Activated CD8-positive, alpha-beta memory T cell treated with anti-CD3 and anti-CD28 coated beads for 1 hour (primary cell): ENCODE data around the gene FNIP2.
"Not testable (repeated sequence)": the region's sequence is repeated elsewhere in the genome, so short reads cannot be mapped to it uniquely, and the experiment has no call there.

Source experiments
- DNase-seq, 2 donors: peaks; one replicate each; pipeline ENCODE4 v3.0.0-alpha.2; 2020; ENCODE audit warnings: low read depth in 1 of 2; ENCODE audit errors: extremely low read depth in 1 of 2

The FNIP2 gene

DNA sequence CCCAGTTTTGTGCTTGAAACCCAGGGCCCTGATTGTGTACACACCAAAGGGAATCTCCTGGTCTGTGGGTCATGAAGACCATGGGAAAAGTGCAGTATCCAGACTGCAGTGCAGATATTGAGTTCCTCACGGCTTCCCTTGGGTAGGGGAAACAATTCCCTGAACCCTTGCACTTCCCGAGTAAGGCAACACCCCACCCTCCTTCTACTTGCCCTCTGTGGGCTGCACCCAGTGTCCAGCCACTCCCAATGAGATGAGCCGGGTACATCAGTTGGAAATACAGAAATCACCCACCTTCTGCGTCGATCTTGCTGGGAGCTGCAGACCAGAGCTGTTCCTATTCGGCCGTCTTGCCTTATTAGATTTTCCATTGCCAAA is 134.2 kb downstream of the FNIP2 start:
- DNase-seq: no peak

DNA sequence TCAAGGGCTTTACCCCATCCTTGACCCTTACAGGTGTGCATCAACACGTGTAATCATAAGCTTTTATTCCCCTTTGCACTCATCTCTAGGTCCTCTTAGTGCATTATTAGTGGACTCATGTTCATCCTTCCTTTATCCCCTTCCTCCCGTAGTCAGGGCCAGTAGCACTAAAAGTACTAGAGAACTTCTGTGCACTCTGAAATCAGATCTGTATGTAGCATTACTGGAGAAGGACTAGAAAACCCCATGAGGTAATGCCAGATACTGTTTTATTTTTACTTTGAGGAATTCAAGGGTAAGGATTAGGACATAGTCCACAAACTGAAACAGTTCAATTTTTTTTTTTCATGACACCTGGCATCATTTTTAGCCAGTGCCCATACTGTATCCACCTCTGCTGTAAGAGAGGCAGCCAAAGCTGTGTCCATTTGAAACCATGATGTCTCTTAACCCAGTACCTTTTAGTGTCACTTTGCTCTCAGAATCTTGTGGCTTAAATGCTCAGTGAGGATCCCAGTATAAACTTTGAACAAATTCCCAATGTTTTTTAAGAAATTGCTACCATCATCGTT is 134.7 kb downstream of the FNIP2 start:
- DNase-seq: no peak

DNA sequence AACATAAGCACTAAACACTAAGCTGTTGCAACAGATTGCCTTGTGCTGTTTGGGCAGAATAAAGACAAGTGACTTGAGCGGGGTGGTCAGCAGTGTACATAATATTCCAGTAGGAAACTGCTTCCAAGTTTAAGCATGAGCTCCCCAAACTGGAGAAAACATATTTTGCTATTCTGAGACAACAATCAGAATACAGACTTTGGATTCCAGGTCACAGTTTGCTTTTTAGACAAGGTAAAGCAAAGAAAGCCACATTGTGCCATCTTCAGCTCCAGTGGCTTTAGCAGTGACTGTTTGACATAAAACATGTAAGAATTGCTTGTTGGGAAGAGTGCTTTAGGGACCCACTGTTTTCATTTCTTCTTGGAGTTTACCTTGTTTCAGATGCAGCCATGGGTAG is 136.0 kb downstream of the FNIP2 start:
- no peak for DNase-seq

DNA sequence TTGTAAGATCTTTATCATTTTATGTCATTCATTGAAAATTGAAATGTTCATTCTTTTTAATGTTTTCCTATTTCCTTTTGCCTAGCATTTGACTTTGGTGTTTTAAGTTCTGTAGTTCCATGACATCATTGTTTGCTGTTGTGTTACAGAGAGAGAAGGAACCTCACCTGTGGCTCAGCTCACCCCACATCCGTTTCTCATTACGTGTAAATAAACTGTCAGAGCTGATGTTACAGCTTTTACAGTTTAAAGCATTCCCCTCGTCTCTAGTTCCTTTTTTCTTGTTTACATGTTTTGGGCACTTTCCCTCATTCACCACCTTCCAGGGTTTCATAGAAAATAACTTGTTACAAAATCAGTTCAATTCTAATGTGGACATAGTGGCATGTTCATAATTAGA is 137.2 kb downstream of the FNIP2 start:
- DNase-seq: no peak

DNA sequence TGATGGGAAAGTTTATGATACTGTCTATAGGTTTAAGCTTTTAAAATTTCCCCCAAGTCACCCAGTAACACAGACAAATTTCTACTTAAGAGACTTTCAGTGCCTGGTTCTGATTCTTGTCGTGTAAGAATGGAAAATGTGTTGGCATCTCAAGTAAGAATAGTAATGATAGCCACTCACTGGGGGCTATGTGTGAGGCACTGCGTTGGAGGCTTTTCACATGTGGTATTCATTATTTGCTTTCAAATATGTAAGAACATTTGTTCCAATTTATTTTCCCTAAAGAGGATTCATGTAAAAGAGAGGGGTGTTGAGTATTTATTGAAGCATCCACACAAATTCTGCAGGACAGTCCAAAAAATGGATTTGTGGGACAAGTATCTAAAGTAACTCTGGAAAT is 143.6 kb downstream of the FNIP2 start:
- no peak for DNase-seq

DNA sequence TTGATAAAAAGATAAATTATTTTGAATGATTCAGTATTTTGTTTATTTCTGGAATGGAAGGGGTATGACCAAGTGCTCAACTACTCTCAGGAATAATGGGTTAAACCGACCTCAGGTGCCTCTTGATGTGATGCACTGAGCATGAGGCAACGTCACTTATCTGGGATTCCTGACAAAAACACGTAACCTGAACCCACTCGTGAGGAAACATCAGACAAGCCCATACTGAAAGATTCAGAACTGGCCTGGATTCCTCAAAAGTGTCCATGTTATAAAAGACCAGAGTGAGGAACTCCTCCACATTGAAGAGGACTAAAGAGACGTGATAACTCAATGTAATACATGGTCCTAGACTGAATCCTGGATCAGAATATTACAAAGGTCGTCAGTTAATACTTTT is 144.0 kb downstream of the FNIP2 start:
- no peak for DNase-seq

DNA sequence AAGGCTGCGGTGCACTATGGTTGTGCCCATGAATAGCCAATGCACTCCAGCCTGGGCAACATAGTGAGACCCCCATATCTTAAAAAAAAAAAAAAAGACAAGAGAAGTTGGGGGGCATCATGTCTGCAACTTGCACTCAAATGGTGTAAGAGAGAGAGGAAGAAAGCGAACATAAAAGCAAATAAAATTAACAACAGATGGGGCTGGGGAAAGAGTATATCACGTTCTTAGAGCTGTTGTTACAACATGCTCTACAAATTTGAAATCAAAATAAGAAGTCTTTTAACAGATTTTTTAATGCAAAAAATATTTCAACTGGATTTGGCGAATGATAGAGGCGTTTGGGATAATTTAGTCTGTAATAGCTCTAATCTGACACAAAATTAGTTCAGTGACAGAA is 144.9 kb downstream of the FNIP2 start:
- no peak for DNase-seq

DNA sequence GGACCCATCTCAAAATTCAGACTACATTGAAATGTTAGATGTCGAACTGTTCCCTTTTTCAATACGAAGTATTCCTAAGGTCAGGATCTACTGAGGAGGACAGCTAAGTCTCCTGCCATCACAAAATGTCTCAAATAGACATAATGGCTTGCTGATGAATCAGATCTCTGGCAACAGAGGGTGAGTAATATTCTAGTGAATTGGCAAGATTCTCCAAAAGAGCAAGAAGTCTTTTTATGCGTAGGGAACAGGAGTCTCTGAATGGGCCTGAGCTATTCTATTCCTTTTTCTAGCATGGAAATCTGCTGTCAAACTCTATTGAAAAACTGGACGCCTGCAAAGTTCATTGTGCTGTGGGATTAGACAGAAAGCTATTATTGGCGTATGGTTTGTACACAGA is 145.4 kb downstream of the FNIP2 start:
- DNase-seq: no peak

DNA sequence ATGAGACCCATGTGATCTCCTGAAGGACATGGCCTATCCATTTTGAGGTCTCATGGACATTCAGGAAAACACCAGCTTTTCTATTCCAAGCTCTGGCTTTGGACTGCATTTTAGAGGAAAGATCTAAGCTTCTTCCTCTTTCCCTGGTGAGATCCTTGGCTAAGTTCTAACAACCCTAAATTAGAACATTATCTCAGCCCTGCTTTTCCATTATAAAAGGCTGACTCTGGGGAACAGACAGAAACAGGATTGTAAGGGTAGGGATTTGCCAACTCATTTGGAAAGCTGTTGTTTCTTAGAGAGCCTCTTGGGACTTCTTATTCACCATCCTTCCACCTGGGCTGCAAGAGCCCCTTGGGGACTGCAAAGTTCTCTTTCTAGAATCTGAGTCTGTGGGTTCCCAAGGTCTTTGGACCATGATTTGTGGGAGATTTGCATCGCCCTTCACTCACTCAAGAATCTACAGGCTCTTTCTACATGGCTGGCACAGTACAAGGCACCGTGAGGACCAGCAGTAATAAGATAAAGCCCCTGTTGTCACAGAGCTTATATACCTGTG is 146.9 kb downstream of the FNIP2 start:
- DNase-seq: no peak

DNA sequence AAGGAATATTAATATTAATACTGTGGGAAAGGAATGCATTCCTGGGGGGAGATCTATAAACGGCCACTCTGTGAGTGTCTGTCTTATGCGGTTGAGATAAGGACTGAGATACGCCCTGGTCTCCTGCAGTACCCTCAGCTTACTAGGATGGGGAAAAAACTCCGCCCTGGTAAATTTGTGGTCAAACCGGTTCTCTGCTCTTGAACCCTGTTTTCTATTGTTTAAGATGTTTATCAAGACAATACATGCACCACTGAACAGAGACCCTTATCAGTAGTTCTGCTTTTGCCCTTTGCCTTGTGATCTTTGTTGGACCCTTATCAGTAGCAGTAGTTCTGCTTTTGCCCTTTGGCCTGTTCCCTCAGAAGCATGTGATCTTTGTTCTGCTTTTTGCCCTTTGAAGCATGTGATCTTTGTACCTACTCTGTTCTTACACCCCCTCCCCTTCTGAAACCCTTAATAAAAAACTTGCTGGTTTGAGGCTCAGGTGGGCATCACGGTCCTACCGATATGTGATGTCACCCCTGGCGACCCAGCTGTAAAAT is 151.7 kb downstream of the FNIP2 start:
- DNase-seq: not testable (repeated sequence)

DNA sequence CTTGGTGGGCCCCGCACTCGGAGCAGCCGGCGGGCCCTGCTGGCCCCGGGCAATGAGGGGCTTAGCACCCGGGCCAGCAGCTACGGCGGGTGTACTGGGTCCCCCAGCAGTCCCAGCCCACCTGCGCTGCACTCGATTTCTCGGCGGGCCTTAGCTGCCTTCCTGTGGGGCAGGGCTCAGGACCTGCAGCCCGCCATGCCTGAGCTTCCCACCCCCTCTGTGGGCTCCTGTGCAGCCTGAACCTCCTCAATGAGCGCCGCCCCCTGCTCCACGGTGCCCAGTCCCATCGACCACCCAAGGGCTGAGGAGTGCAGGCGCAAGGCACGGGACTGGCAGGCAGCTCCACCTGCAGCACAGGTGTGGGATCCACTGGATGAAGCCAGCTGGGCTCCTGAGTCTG is 158.9 kb downstream of the FNIP2 start:
- not testable (repeated sequence) for DNase-seq

DNA sequence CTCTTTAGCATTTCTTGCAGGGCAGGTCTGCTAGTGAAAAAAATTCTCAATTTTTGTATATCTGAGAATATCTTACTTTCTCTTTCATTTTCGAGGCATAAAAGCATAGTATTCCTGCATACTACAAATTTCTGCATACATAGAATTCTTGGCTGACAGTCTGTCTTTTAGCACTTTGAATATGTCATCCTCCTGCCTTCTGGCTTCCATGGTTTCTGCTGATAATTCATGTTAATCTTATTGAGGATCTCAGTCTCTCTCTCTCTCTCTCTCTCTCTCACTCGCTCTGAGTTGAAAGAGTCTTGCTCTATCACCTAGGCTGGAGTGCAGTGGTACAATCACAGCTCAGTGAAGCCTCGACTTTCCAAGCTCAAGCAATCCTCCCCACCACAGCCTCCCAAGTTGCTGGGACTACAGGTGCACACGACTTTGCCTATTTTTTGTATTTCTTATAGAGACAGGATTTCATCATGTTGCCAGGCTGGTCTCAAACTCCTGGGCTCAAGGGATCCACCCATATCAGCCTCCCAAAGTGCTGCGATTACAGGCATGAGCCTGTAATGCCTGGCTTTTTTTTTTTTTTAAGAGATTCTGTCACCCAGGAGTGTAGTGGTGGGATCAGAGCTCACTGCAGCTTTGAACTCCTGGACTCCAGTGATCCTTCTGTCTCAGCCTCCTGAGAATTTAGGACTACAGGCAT is 161.3 kb downstream of the FNIP2 start:
- DNase-seq: no peak

DNA sequence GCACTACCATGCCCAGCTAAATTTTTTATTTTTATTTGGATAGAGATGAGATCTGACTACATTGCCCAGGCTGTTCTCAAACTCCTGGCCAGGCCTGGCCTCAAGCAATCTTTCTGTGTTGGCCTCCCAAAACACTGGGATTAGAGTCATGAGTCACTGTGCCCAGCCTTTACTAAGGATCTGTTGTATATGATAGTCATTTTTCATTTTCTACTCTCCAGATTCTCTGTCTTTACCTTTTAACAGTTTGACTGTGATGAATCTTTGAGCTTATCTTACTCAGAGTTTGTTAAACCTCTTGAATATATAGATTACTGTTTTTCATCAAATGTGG is 161.8 kb downstream of the FNIP2 start:
- DNase-seq: no peak

DNA sequence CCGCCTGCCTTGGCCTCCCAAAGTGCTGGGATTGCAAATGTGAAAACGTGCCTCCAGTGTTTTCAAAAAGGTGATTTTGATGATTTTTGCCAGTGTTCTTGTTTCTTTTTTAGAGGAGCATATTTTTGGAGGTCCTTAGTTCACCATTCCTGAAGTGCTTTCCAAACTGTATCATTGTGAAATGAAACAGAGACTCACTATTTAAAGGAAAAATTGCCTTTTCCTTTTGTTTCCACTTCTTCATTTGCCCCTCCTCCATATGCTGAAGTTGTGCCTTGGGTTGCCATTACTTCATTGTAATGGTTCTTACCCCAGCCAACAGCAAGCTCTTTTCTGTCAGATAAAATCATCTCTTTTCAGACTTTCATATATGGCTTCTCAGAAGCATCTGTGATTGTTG is 164.4 kb downstream of the FNIP2 start:
- no peak for DNase-seq

DNA sequence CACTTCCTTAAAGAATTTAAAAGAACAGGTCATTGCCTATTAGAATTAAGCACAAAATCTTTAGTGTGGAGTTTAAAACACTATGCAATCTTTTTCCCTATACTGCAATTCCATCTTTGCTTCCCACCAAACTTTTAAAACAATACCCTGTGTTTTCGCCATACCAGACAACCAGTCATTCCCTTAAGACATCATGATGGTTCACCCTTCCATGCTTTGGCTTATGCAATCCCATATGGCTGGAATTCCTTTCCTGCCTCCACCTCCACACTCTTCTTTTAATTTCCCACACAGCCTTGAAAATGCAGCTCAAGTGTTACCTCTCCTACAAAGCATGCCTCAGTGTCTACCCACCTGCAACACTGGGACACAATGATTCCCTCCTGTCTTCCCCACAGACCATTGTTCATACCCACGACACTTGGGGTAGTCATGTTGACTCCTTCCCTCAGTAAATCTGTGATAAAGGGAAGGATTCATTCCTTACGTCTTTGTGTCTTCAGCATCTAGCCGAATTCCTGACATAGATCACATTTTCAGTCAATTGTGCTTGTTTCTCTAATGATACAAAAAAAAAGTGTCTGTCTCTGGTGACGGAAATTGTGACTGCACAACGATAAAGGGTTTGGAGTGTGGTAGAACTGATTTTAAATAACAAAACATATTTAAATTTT is 166.3 kb downstream of the FNIP2 start:
- DNase-seq: no peak

DNA sequence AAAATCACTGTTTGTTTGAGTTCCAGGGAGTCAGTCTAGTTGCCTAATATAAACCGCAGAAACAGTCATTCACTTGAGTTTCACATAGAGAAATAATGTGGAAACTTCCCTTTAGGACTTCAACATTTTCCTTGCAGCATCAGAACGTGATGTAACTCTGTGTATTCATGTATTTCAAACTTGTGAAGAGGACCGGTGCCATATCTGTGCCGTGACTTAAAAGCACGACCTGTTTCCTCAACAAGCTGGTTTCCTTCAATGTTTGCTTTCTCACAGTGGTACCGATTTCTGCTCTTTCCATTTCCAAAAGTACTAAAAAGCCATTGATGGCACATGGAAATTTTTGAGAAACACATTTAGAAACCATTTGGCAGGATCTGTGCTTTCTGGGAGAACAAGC is 167.4 kb downstream of the FNIP2 start:
- no peak for DNase-seq

DNA sequence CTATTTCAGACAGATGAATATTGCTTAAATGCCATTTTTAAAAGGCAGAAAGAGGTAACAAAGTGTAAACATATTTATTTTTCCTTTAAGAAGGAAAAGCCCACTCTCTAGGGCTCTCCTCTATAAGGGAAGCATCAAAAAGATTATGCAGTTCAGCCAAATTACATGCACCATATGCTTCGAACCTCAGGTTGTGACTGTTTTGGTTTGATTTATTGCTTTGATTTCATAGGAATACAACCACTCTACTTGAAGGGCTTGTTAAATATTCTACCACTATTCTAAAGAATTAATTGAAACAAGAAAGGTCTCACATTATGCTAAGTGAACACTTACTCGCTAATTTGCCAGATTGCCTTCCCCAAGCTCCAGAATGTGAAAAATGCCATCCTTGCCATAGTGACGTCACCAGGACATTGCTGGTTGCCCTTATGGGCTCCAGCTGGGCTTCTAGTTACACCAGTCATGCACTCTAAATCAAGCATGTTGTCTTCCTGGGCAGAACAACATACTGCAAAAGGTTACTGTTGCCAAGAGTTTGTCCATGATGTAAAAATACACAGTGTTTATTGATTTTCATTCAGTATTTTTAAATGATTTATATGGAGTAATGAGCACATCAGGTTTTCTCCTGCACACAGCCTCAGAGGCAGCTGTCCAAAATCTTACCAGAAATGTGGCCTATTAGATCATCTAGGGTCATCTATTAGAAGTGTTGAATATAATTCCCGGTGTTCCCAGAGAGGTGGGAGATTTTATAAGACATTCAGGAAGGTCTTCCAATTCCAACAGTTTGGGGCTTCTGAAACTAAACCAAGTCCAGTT is 169.6 kb downstream of the FNIP2 start:
- no peak for DNase-seq

DNA sequence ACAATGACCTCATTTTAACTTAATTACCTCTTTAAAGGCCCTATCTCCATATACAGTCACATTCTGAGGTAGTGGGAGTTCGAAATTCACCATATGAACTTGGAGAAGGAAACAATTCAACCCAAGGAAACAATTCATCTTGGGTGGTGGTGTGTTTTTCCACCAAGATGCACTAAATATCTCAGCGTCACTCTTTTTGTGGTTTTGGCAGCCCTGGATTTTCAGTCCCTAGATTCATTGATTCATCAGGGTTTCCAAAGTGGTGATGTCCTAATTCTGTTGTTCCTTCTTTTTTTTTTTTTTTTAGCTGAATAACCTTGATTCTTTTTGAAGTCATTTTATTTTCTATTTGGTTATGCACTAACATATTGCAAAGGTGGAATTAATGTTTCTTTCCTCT is 171.4 kb downstream of the FNIP2 start:
- no peak for DNase-seq

DNA sequence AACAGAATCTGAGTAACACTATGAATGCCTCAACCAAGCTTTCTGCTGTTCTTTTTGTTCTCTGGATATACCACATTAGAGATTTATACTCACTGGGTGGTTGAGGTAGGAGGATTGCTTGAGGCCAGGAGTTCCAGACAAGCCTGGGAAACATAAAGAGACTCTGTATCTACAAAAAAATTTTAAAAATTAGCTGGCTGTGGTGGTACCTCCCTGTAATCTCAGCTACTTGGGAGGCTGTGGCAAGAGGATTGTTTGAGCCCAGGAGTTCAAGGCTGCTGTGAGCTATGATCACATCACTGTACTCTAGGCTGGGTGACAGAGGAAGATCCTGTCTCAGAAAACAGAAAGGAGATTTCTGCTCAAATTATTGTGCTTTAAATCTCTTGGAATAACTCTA is 172.5 kb downstream of the FNIP2 start:
- no peak for DNase-seq

DNA sequence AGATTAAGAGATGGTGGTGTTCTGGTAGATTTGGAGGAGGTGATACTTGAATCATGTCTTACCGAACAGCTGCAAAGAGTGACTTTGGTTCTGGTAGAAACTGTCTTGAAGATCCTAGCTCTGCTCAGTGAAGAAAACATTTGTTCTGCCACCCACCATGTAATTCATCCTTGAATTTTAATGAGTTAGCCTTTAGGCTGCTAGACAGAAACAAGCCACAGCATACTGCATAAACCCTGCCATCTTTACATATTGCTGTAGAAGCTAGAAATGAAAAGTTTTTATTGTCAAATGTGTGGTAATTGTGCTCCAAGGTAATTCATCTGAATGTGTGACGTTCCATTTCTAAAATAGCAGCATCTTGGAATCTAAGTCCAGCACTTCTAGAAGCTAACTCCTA is 173.1 kb downstream of the FNIP2 start:
- DNase-seq: no peak

DNA sequence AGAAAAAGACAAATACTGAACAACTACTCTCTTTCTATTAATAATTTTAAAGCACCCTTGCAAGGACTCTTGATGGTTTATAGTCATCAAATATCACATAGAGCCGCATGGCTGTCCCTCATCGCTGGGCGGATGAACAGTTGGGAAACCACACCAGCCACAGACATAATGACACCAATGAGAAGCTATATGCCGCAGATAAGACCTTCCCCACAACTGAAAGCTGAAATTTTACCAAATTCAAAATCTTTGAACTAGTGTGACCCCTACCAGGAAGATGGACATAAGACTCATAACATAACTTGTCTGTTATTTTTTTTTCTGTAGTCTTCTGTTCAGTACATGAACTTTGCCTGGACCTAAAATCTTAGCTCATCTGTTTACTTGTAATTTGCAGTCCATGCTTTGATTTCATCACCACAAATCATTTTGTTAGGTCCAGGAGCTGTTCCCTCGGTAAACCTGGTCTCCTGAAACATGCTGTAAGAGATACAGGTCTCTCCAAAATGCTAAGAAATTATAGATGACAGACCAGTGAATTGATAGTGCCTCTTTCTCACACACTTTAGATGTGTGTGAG is 176.8 kb downstream of the FNIP2 start:
- no peak for DNase-seq
